NB4 (cell line): ENCODE data around the gene AATK.
A peak's percentile ranks its signal among the peaks of the same experiment; 100 is the strongest.

Experiments used
- DNase-seq: peaks from one replicate; pipeline ENCODE4 v3.0.0; 2010; ENCODE audit warnings: low read depth
- H3K4me3 ChIP-seq: one replicate; pipeline ENCODE4 v1.5.1; 2011; ENCODE audit warnings: mild to moderate bottlenecking, low read depth, low read length, moderate library complexity
- CTCF ChIP-seq: IDR thresholded peaks from one replicate; pipeline ENCODE4 v1.5.1; 2012; ENCODE audit warnings: low read depth, low read length
- MAX ChIP-seq: IDR thresholded peaks from 2 replicates; pipeline ENCODE4 v1.6.1; 2011; ENCODE audit warnings: low read depth, low read length
- MYC ChIP-seq: IDR thresholded peaks from 2 replicates; pipeline ENCODE4 v1.6.1; 2011; ENCODE audit warnings: low read depth, low read length
- POLR2A ChIP-seq: IDR thresholded peaks from 2 replicates; pipeline ENCODE4 v1.6.1; 2011; ENCODE audit warnings: mild to moderate bottlenecking; ENCODE audit not compliant: insufficient read length; ENCODE audit errors: extremely low read depth

AATK gene

GRCh38 chr17:81091154-81091553 is 74.9 kb downstream of the AATK start:
- H3K4me3 ChIP-seq = no peak overlapping the region
- no peak for DNase-seq
- TF ChIP-seq CTCF (no peak), POLR2A (no peak), MAX (no peak), MYC (no peak)

- TF ChIP-seq MYC = no peak
- 0 out of 2 replicates have a peak, but pooled peaks have one; percentile 13 for TF ChIP-seq MAX
- no peak for TF ChIP-seq POLR2A
- peak; percentile 77 for DNase-seq
These were observed 75.5 kb downstream of the AATK start for GRCh38 chr17:81090361-81091136.

GRCh38 chr17:81086789-81087551 is 79.1 kb downstream of the AATK start:
- TF ChIP-seq MYC (no peak), MAX (no peak), CTCF (no peak), POLR2A (no peak)
- DNase-seq = no peak
- H3K4me3 ChIP-seq = no peak overlapping the region

More at GRCh38 chr17:81090361-81091136, 75.5 kb downstream of the AATK start:
- H3K4me3 ChIP-seq = no peak overlapping the region

GRCh38 chr17:81085420-81085911 is 80.6 kb downstream of the AATK start:
- DNase-seq = no peak
- H3K4me3 ChIP-seq = no peak overlapping the region
- TF ChIP-seq MAX (no peak), MYC (no peak), POLR2A (no peak), CTCF (no peak)

- TF ChIP-seq MYC (no peak), MAX (no peak), CTCF (no peak), POLR2A (no peak)
- no peak for DNase-seq
- H3K4me3 ChIP-seq = no peak overlapping the region
These were observed 81.2 kb downstream of the AATK start for GRCh38 chr17:81084680-81085419.
